Heart left ventricle (tissue), 16 donors: ENCODE measurements around the gene RPL26. TPM values are rescaled to one million over a fixed set of nuclear protein-coding genes. Genes with fewer than 3 reads are reported as not detected.
A peak's percentile ranks its signal among the peaks of the same experiment; 100 is the strongest.
"Not testable (repeated sequence)": the region's sequence is repeated elsewhere in the genome, so short reads cannot be mapped to it uniquely, and the experiment has no call there.

ENCODE experiments used
- ATAC-seq, 4 donors: fragments of 200-7000 bp; cut with Tn5 transposase; one replicate each; pipeline ENCODE4 v1.9.1; 2020 to 2022; ENCODE audit warnings: moderate library complexity in 4 of 4, mild to moderate bottlenecking in 3 of 4, moderate number of reproducible peaks in 1 of 4
- DNase-seq, 5 donors: peaks; one replicate each; pipeline ENCODE4 v3.0.0-alpha.2; 2020
- H3K27ac ChIP-seq, 12 donors: fragments of 200-600 bp; sonication (generic) in 4 of 12; one replicate each; pipeline versions ENCODE4 v1.5.0 to v1.8.0; 2016 to 2022; ENCODE audit warnings: mild to moderate bottlenecking in 2 of 12
- H3K27me3 ChIP-seq, 9 donors: fragments of 200-600 bp; sonication (generic) in 2 of 9; one replicate each; pipeline versions ENCODE4 v1.5.1 to v1.8.0; 2016 to 2022; ENCODE audit warnings: mild to moderate bottlenecking in 3 of 9
- H3K36me3 ChIP-seq, 9 donors: fragments of 200-600 bp; sonication (generic) in 2 of 9; one replicate each; pipeline versions ENCODE4 v1.5.0 to v1.8.0; 2018 to 2022; ENCODE audit warnings: mild to moderate bottlenecking in 2 of 9
- H3K4me1 ChIP-seq, 12 donors: fragments of 200-600 bp; sonication (generic) in 4 of 12; one replicate each; pipeline versions ENCODE4 v1.5.0 to v1.8.0; 2016 to 2022; ENCODE audit warnings: mild to moderate bottlenecking in 3 of 12
- H3K4me3 ChIP-seq, 12 donors: fragments of 200-600 bp; sonication (generic) in 4 of 12; one replicate each; pipeline versions ENCODE4 v1.5.0 to v1.8.0; 2017 to 2022; ENCODE audit warnings: mild to moderate bottlenecking in 9 of 12, moderate library complexity in 4 of 12
- H3K9me3 ChIP-seq, 12 donors: fragments of 200-600 bp; sonication (generic) in 4 of 12; one replicate each; pipeline versions ENCODE4 v1.5.0 to v1.8.0; 2016 to 2022; ENCODE audit warnings: mild to moderate bottlenecking in 1 of 12
- POLR2A ChIP-seq, 2 donors: fragments of 450-650 bp; IDR thresholded peaks; one replicate each; pipeline ENCODE4 v1.6.1; 2017; ENCODE audit warnings: antibody characterized with exemption in 2 of 2, mild to moderate bottlenecking in 2 of 2, moderate library complexity in 2 of 2
- WGBS, 4 donors: extraction: QIAGEN DNeasy Blood & Tissue Kit in 2 of 4; methylation state at CpG; one replicate each; pipeline versions ENCODE4 v1.1.5 to v1.1.7; 2013 to 2018; 5-methylcytosine and 5-hydroxymethylcytosine counted together
- intact Hi-C, 10 donors: fragments of 100-400 bp; cut with DNase I; formaldehyde crosslinking; loops; one replicate each; pipeline versions ENCODE4 v1.11.1 to v1.14.2; 2022
- polyA plus RNA-seq, 2 donors: library from polyadenylated mRNA; stranded (reverse); fragments of 200-250 nt; gene quantifications; one replicate each; pipeline ENCODE4 v1.2.3, GENCODE V29; 2013
- total RNA-seq, 9 donors: library from RNA; depleted of rRNA in 2 of 9; stranded (reverse); fragments of >200 nt in 2 of 9; fragmentation: NEBNext Ultra II Directional in 3 of 9; extraction: Animal tissue kit (Norgen Biotek cat#: 25700) in 3 of 9; gene quantifications; one replicate each; pipeline versions ENCODE4 v1.1.0 to v1.2.4, GENCODE V29; 2016 to 2023
- TF ChIP-seq, protein P1 (sequence below), 12 donors: fragments of 200-600 bp; sonication (generic) in 4 of 12; IDR thresholded peaks; one replicate each; pipeline versions ENCODE4 v1.5.0 to v1.8.0; 2018 to 2022; ENCODE audit warnings: antibody characterized with exemption in 12 of 12, mild to moderate bottlenecking in 5 of 12
- donor health status: ischemic (EF 13 %, LVEDD 7.1; RV severe dilation, severe dysfunction).
- donor health status: healthy with polysubstance abuse.
- donor health status: DM: no; HTN: yes; CAD: no.
- donor health status: DM: no; HTN: no; CAD: no.
- donor health status: ischemic (EF 25% LVEDD 6.9; RV normal size, moderate dysfunction).
- donor health status: ischemic (EF 25% LVEDD 5.7; RV mildly dilated, moderate dysfunction).
- donor health status: healthy.
- donor health status: DM: yes; HTN: yes; CAD: no.
- donor health status: ischemic (EF 35%, LVEDD 5.7; RV mildly dilated, moderate dysfunction).
- donor health status: nonischemic (EF 11% LVEDD 7.7; RV severe dilation, severe dysfunction).
- donor health status: DM: yes; HTN: yes; CAD: no.
- donor health status: PGD.
- donor health status: ischemic (EF 29% LVEDD 5.4; RV normal size, mild dysfunction).
- donor health status: nonischemic (EF 23%, LVEDD 6.1; RV moderate dilation, normal function).

The RPL26 gene
- total and polyA plus RNA-seq, 11 donors, result 967 to 4,104 (median 1,265) TPM

DNA sequence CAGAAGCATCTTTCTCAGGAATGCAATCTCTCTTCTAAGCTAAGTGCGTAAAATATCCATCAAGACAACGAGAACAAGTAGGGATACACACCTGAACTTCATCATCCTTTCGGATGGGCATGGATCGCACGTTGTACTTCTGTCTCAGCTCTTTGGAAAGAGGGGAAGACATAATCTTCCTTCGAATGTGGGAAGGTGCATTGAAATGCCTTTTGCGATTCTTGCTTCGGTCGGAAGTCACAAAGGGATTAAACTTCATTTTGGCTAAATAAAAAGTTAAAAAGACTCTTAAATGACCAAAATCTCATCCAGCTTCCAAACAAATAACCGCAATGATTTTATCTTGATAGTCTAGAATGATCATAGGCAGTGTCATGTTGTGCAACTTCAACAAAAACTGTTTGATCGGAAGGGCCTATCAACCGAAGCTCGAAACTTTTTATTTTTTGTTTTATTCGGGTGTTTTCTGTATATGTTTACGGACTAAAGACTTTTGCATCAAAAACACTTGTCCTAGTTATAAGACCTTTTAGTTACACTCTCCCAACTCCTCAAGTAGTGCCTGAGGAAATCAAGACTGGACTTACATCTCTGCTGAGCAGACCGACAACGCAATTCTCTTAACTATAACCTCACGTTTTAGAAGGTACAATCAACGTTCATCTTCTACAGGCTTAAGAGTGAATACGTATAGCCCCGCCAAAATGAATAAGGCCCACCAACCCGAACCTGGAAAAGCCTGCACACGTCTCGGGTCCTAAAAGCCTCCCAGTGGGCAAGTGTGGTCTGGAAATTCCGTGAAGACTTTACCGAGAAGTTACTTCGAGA, 727 bp downstream of the RPL26 start:
- ATAC-seq (no peak), DNase-seq (no peak)
- Histone ChIP-seq H3K4me1 (peaks cover 0 to 51% (median 29%) of the 10 kb centered on the region in 12 donors), H3K36me3 (peaks cover 0 to 48% (median 47%) of the 10 kb centered on the region in 9 donors), H3K4me3 (peak overlapping the region; percentile 40 to 77 (median 70)), H3K27ac (peak overlapping the region in 11 of 12 donors; percentile 17 to 93 (median 80)), H3K9me3 (no peaks in the 10 kb centered on the region), H3K27me3 (no peaks in the 10 kb centered on the region)
- TF ChIP-seq POLR2A (IDR thresholded peaks at IDR 0.05), result no peak
- TF ChIP-seq, protein P1, sequence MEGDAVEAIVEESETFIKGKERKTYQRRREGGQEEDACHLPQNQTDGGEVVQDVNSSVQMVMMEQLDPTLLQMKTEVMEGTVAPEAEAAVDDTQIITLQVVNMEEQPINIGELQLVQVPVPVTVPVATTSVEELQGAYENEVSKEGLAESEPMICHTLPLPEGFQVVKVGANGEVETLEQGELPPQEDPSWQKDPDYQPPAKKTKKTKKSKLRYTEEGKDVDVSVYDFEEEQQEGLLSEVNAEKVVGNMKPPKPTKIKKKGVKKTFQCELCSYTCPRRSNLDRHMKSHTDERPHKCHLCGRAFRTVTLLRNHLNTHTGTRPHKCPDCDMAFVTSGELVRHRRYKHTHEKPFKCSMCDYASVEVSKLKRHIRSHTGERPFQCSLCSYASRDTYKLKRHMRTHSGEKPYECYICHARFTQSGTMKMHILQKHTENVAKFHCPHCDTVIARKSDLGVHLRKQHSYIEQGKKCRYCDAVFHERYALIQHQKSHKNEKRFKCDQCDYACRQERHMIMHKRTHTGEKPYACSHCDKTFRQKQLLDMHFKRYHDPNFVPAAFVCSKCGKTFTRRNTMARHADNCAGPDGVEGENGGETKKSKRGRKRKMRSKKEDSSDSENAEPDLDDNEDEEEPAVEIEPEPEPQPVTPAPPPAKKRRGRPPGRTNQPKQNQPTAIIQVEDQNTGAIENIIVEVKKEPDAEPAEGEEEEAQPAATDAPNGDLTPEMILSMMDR (IDR thresholded peaks at IDR 0.05), result no peak
- WGBS, 4 donors, result 20 to 22% (median 21%) methylated on average over 27 of the region's 27 CpGs
- intact Hi-C loops, result loop anchor here in 2 of 10 donors (2.0 to 10.0 kb wide), 3 partner anchors 53 to 70 kb away; partner anchors contain the start of genes ARHGEF15 (in 1 of the 2) and NDEL1 (in 1 of the 2)

GRCh38 chr17:8380049-8380448, 2.9 kb downstream of the RPL26 start:
- WGBS, 4 donors, result 57 to 69% (median 62%) methylated on average over 3 of the region's 3 CpGs
- H3K9me3 ChIP-seq, result no peaks in the 10 kb centered on the region
- no peak for DNase-seq
- no peak overlapping the region for H3K4me3 ChIP-seq
- H3K4me1 ChIP-seq, result peaks cover 0 to 65% (median 39%) of the 10 kb centered on the region in 12 donors
- peak overlapping the region in 1 of 12 donors; percentile 2 for H3K27ac ChIP-seq
- TF ChIP-seq, protein P1 (IDR thresholded peaks at IDR 0.05), result no peak
- no peak for TF ChIP-seq POLR2A (IDR thresholded peaks at IDR 0.05)
- peaks cover 0 to 54% (median 50%) of the 10 kb centered on the region in 9 donors for H3K36me3 ChIP-seq
- ATAC-seq, result no peak
- intact Hi-C loops, result loop anchor here in 2 of 10 donors (5.0 to 10.0 kb wide), 2 partner anchors 55 to 68 kb away; partner anchors contain the start of genes ARHGEF15 (in 1 of the 2) and NDEL1 (in 1 of the 2)
- H3K27me3 ChIP-seq, result no peaks in the 10 kb centered on the region

DNA sequence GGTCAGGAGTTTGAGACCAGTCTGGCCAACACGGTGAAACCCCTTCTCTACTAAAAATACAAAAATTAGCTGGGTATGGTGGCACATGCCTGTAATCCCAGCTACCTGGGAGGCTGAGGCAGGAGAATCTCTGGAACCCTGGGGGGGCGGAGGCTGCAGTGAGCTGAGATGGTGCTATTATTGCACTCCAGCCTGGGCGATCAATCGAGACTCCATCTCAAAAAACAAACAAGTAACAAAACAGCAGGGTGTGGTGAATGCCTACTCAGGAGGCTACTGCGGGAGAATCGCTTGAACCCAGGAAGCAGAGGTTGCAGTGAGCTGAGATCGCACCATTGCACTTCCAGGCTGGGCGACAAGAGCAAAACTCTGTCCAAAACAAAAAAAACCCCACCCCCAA, 4.9 kb downstream of the RPL26 start:
- not testable (repeated sequence) for H3K4me3 ChIP-seq, H3K27ac ChIP-seq, DNase-seq, ATAC-seq, H3K9me3 ChIP-seq, H3K27me3 ChIP-seq
- Histone ChIP-seq H3K4me1 (peaks cover 0 to 60% (median 38%) of the 10 kb centered on the region in 12 donors), H3K36me3 (peaks cover 0 to 54% (median 50%) of the 10 kb centered on the region in 9 donors)
- WGBS, 4 donors, result 80 to 88% (median 83%) methylated on average over 8 of the region's 8 CpGs
- intact Hi-C loops, result loop anchor here in 8 of 10 donors (5.0 to 10.0 kb wide), 6 partner anchors 53 to 183 kb away; partner anchors contain the start of genes ARHGEF15 (in 4 of the 8), BORCS6 (in 1 of the 8), CTC1 (in 1 of the 8) and PFAS (in 1 of the 8)

GRCh38 chr17:8377422-8377821, 5.6 kb downstream of the RPL26 start:
- no peak for ATAC-seq
- WGBS, 4 donors, result 90 to 94% (median 91%) methylated on average over 4 of the region's 4 CpGs
- Histone ChIP-seq H3K4me1 (peaks cover 0 to 60% (median 39%) of the 10 kb centered on the region in 12 donors), H3K27me3 (no peaks in the 10 kb centered on the region), H3K36me3 (peaks cover 0 to 56% (median 50%) of the 10 kb centered on the region in 9 donors), H3K27ac (peak overlapping the region in 11 of 12 donors; percentile 77 to 98 (median 93)), H3K9me3 (no peaks in the 10 kb centered on the region), H3K4me3 (no peak overlapping the region)
- DNase-seq, result no peak
- intact Hi-C loops, result loop anchor here in 8 of 10 donors (2.0 to 10.0 kb wide), 7 partner anchors 51 to 183 kb away; partner anchors contain the start of genes ARHGEF15 (in 4 of the 8), BORCS6 (in 1 of the 8), CTC1 (in 1 of the 8) and PFAS (in 1 of the 8)
- no peak for TF ChIP-seq POLR2A (IDR thresholded peaks at IDR 0.05)
- TF ChIP-seq, protein P1 (IDR thresholded peaks at IDR 0.05), result no peak
